GM19452 (cell line): ENCODE results near the gene NCK2.

ENCODE experiments used
- ATAC-seq: cut with Tn5 transposase; IDR thresholded peaks from one replicate; pipeline ENCODE4 v1.9.1; 2021; ENCODE audit not compliant: unreplicated experiment

Gene NCK2

GRCh38 chr2:105841551-105841950 is 96.8 kb downstream of the NCK2 start:
- ATAC-seq: no peak

- ATAC-seq: no peak
Observed at GRCh38 chr2:105842555-105842954, 97.8 kb downstream of the NCK2 start.

- no peak for ATAC-seq
Observed at GRCh38 chr2:105843476-105844374, 99.0 kb downstream of the NCK2 start.

- ATAC-seq: no peak
Observed at GRCh38 chr2:105845976-105846375, 101.3 kb downstream of the NCK2 start.

GRCh38 chr2:105847056-105847455 is 102.3 kb downstream of the NCK2 start:
- no peak for ATAC-seq

GRCh38 chr2:105848367-105848766 is 103.7 kb downstream of the NCK2 start:
- ATAC-seq: no peak

GRCh38 chr2:105849431-105850179 is 104.9 kb downstream of the NCK2 start:
- ATAC-seq: no peak

- ATAC-seq: no peak
Observed at GRCh38 chr2:105852066-105852465, 107.4 kb downstream of the NCK2 start.

GRCh38 chr2:105853354-105854088 is 108.8 kb downstream of the NCK2 start:
- ATAC-seq: no peak

GRCh38 chr2:105854972-105855371 is 110.3 kb downstream of the NCK2 start:
- no peak for ATAC-seq

GRCh38 chr2:105856581-105856980 is 111.9 kb downstream of the NCK2 start:
- ATAC-seq: no peak

GRCh38 chr2:105857076-105857740 is 112.5 kb downstream of the NCK2 start:
- ATAC-seq: no peak

- no peak for ATAC-seq
Observed at GRCh38 chr2:105858868-105859693, 114.4 kb downstream of the NCK2 start.

- no peak for ATAC-seq
Observed at GRCh38 chr2:105859694-105859951, 114.9 kb downstream of the NCK2 start.

GRCh38 chr2:105860567-105860966 is 115.9 kb downstream of the NCK2 start:
- ATAC-seq: no peak

GRCh38 chr2:105861200-105861599 is 116.5 kb downstream of the NCK2 start:
- ATAC-seq: no peak

GRCh38 chr2:105862843-105863242 is 118.1 kb downstream of the NCK2 start:
- ATAC-seq: no peak

GRCh38 chr2:105864262-105864661 is 119.5 kb downstream of the NCK2 start:
- ATAC-seq: no peak

- ATAC-seq: no peak
Observed at GRCh38 chr2:105865222-105865913, 120.7 kb downstream of the NCK2 start.
